SU-DHL-6 (cell line): ENCODE results near the gene RAPGEF6.

Source experiments
- H2AFZ ChIP-seq: fragments of 200-600 bp; sonication (generic); 2 replicates; pipeline ENCODE4 v1.6.1; 2014; ENCODE audit warnings: low read depth, mild to moderate bottlenecking, moderate library complexity, mixed read lengths, antibody characterized with exemption, low read length; ENCODE audit not compliant: severe bottlenecking
- H3F3A ChIP-seq: fragments of 200-600 bp; shearing (Covaris generic); 2 replicates; pipeline ENCODE4 v1.6.0; 2016; ENCODE audit warnings: antibody characterized with exemption, mild to moderate bottlenecking; ENCODE audit not compliant: insufficient read depth
- H3K27ac ChIP-seq: fragments of 200-600 bp; sonication (generic); 2 replicates; pipeline ENCODE4 v1.5.1; 2016; ENCODE audit warnings: low read depth, mild to moderate bottlenecking, low read length, moderate library complexity, mixed read lengths
- H3K27me3 ChIP-seq: fragments of 200-600 bp; sonication (generic), shearing (Covaris generic); 2 replicates; pipeline ENCODE4 v1.6.0; 2014; ENCODE audit warnings: mild to moderate bottlenecking, low read length
- H3K36me3 ChIP-seq: fragments of 200-600 bp; sonication (generic); 2 replicates; pipeline ENCODE4 v1.6.1; 2014; ENCODE audit warnings: mild to moderate bottlenecking, low read length, mixed read lengths
- H3K4me2 ChIP-seq: fragments of 300-600, 200-600 bp; shearing (Covaris generic), sonication (generic); 2 replicates; pipeline ENCODE4 v1.6.0; 2014; ENCODE audit warnings: low read length, low read depth, mild to moderate bottlenecking; ENCODE audit not compliant: poor library complexity, severe bottlenecking
- H3K4me3 ChIP-seq: fragments of 200-600 bp; sonication (generic); 2 replicates; pipeline ENCODE4 v1.5.1; 2014; ENCODE audit warnings: antibody characterized with exemption, low read length, mild to moderate bottlenecking, mixed read lengths; ENCODE audit not compliant: insufficient read depth, poor library complexity, severe bottlenecking
- H3K79me2 ChIP-seq: fragments of 200-600 bp; sonication (generic); 2 replicates; pipeline ENCODE4 v1.6.1; 2014; ENCODE audit warnings: mild to moderate bottlenecking, low read length, moderate library complexity; ENCODE audit not compliant: insufficient read depth
- H3K9ac ChIP-seq: fragments of 200-600 bp; sonication (generic); 2 replicates; pipeline ENCODE4 v1.7.0; 2014; ENCODE audit warnings: mild to moderate bottlenecking, low read length
- H3K9me2 ChIP-seq: fragments of 200-600 bp; sonication (generic); replicated peaks from 2 replicates; pipeline ENCODE4 v1.6.1; 2014; ENCODE audit warnings: low read length; ENCODE audit not compliant: insufficient read depth
- H3K9me3 ChIP-seq: fragments of 200-600 bp; sonication (generic); 2 replicates; pipeline ENCODE4 v1.6.1; 2014; ENCODE audit warnings: low read length, mixed read lengths; ENCODE audit not compliant: insufficient read depth
- H4K20me1 ChIP-seq: fragments of 200-600 bp; sonication (generic); 2 replicates; pipeline ENCODE4 v1.6.1; 2014; ENCODE audit warnings: low read depth, mild to moderate bottlenecking, antibody characterized with exemption, low read length, moderate library complexity, mixed read lengths
- CTCF ChIP-seq: fragments of 200-600 bp; sonication (generic); IDR thresholded peaks from one replicate; pipeline ENCODE4 v1.5.1; 2017; ENCODE audit warnings: antibody characterized with exemption, mild to moderate bottlenecking, low read length, moderate library complexity; ENCODE audit not compliant: insufficient read depth, poor library complexity, severe bottlenecking
- EZH2phosphoT487 ChIP-seq: fragments of 200-600 bp; sonication (generic), shearing (Covaris generic); conservative IDR thresholded peaks from 2 replicates; pipeline ENCODE4 v1.6.1; 2018; ENCODE audit warnings: mild to moderate bottlenecking, antibody characterized with exemption, low read length, moderate library complexity, mixed read lengths

The RAPGEF6 gene

GRCh38 chr5:131463656-131464055, 171.4 kb downstream of the RAPGEF6 start:
- no peak overlapping the region for H2AFZ ChIP-seq
- no peaks in the 10 kb centered on the region for H3K27me3 ChIP-seq
- H3K4me3 ChIP-seq = no peak overlapping the region
- H3K9ac ChIP-seq = no peak overlapping the region
- peaks cover 67% of the 10 kb centered on the region for H3K36me3 ChIP-seq
- no peaks in the 10 kb centered on the region for H3K9me3 ChIP-seq
- H3K79me2 ChIP-seq = no peaks in the 10 kb centered on the region
- no peaks in the 10 kb centered on the region for H4K20me1 ChIP-seq
- 0 out of 2 replicates have a peak, but pooled peaks cover 3% of the 10 kb centered on the region for H3F3A ChIP-seq
- H3K9me2 ChIP-seq = no peaks in the 10 kb centered on the region
- TF ChIP-seq EZH2phosphoT487 (no peak), CTCF (no peak)
- no peak overlapping the region for H3K4me2 ChIP-seq
- H3K27ac ChIP-seq = no peak overlapping the region

DNA sequence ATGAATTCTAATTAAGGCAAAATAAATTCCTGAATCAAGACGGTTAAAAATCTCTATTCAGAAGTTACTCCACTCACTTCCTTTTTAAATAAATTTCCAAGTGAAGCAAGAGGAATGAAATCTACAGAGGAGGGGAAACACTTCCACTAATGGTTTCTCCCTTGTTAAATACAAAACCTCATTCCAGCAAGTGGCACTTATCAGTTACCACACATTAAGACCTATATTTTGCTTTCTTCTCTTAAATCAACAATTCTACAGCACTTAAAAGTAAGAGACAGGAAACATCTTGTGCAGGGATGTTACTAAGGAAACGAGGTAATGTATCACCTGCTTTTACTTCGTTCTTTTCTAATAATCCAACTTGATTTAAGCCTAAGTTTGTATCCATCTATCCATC, 172.6 kb downstream of the RAPGEF6 start:
- H3K79me2 ChIP-seq = no peaks in the 10 kb centered on the region
- H4K20me1 ChIP-seq = no peaks in the 10 kb centered on the region
- H3F3A ChIP-seq = 0 out of 2 replicates have a peak, but pooled peaks cover 3% of the 10 kb centered on the region
- no peak overlapping the region for H3K4me2 ChIP-seq
- peaks cover 60% of the 10 kb centered on the region for H3K36me3 ChIP-seq
- TF ChIP-seq CTCF (no peak), EZH2phosphoT487 (no peak)
- H3K9me3 ChIP-seq = no peaks in the 10 kb centered on the region
- H3K9ac ChIP-seq = no peak overlapping the region
- H3K9me2 ChIP-seq = no peaks in the 10 kb centered on the region
- no peaks in the 10 kb centered on the region for H3K27me3 ChIP-seq
- no peak overlapping the region for H3K4me3 ChIP-seq
- H3K27ac ChIP-seq = no peak overlapping the region
- H2AFZ ChIP-seq = no peak overlapping the region

- H4K20me1 ChIP-seq = no peaks in the 10 kb centered on the region
- H3K27me3 ChIP-seq = no peaks in the 10 kb centered on the region
- no peak overlapping the region for H3K4me2 ChIP-seq
- peaks cover 54% of the 10 kb centered on the region for H3K36me3 ChIP-seq
- no peak for TF ChIP-seq EZH2phosphoT487
- TF ChIP-seq CTCF = no peak
- H3F3A ChIP-seq = 0 out of 2 replicates have a peak, but pooled peaks cover 3% of the 10 kb centered on the region
- H3K79me2 ChIP-seq = no peaks in the 10 kb centered on the region
- no peak overlapping the region for H3K9ac ChIP-seq
- no peak overlapping the region for H2AFZ ChIP-seq
- no peaks in the 10 kb centered on the region for H3K9me3 ChIP-seq
- no peak overlapping the region for H3K4me3 ChIP-seq
- H3K27ac ChIP-seq = no peak overlapping the region
- no peaks in the 10 kb centered on the region for H3K9me2 ChIP-seq
Observed at GRCh38 chr5:131461742-131462141, 173.3 kb downstream of the RAPGEF6 start.
